Measurements from ENCODE around the gene SLC19A2.

SLC19A2 gene

DNA sequence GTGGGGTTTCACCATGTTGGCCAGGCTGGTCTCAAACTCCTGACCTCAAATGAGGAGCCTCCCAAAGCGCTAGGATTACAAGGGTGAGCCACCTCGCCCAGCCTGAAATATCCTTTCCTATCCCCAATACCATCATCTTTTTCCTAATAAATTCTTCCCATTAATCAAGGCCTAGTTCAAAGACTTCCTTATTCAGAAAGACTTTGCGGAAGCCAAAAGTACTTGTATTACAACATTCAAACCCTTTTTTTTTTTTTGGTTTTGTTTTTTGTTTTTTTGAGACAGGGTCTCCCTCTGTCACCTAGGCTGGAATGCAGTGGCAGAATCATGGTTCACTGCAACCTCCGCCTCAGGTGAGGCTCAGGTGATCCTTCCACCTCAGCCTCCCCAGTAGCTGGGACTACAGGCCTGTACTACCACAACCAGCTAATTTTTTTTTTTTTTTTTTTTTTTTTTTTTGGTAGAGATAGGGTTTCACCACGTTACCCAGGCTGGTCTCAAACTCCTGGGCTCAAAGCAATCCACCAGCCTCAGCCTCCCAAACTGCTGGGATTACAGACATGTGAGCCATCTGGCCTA is 7.6 kb downstream of the SLC19A2 start:
- H3K36me3 ChIP-seq (replicated peaks), result peaks cover 4% of the 10 kb centered on the region
- TF ChIP-seq, protein P1, sequence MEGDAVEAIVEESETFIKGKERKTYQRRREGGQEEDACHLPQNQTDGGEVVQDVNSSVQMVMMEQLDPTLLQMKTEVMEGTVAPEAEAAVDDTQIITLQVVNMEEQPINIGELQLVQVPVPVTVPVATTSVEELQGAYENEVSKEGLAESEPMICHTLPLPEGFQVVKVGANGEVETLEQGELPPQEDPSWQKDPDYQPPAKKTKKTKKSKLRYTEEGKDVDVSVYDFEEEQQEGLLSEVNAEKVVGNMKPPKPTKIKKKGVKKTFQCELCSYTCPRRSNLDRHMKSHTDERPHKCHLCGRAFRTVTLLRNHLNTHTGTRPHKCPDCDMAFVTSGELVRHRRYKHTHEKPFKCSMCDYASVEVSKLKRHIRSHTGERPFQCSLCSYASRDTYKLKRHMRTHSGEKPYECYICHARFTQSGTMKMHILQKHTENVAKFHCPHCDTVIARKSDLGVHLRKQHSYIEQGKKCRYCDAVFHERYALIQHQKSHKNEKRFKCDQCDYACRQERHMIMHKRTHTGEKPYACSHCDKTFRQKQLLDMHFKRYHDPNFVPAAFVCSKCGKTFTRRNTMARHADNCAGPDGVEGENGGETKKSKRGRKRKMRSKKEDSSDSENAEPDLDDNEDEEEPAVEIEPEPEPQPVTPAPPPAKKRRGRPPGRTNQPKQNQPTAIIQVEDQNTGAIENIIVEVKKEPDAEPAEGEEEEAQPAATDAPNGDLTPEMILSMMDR (IDR thresholded peaks at IDR 0.05; ENCODE audit: low read depth, low read length, missing control alignments), result no peak
- no peak for DNase-seq
- in situ Hi-C loops (cut with HindIII; ENCODE audit: low pct_ligation_motif_present, low sequenced_read_pairs), result no loop called here
- H3K27me3 ChIP-seq (replicated peaks), result no peaks in the 10 kb centered on the region
- no peak overlapping the region for H3K27ac ChIP-seq
- H3K4me3 ChIP-seq (ENCODE audit: low read depth, low read length), result no peak overlapping the region

DNA sequence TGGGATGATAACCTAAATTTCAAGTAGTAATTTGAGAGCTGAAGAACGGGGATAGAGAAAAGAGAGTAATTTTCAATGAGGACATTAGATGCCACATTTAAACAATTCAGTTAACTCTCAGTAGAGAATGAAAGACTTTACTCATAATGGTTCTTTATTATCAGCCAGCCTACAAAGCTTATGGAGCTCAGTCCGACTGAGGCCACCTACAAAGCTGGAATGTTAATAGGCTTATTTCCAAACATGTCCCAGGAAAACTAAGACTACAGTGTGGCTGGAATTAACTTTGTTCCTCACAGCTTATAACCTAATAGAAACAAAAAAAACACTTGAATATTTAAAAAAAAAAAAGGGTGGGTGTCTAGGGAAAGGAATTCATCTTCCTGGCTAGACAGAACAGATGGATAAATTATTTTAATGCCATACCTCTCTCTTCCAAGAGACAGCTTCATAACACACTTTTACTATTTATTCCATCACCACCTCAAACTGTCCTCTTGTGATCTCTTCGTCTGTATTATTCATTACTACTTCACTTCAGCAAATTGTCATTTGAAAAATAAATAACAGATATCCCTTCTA is 9.8 kb downstream of the SLC19A2 start:
- no peak overlapping the region for H3K27ac ChIP-seq
- TF ChIP-seq, protein P1 (IDR thresholded peaks at IDR 0.05; ENCODE audit: low read depth, low read length, missing control alignments), result no peak
- H3K36me3 ChIP-seq (replicated peaks), result peaks cover 4% of the 10 kb centered on the region
- H3K4me3 ChIP-seq (ENCODE audit: low read depth, low read length), result no peak overlapping the region
- H3K27me3 ChIP-seq (replicated peaks), result no peaks in the 10 kb centered on the region
- in situ Hi-C loops (cut with HindIII; ENCODE audit: low pct_ligation_motif_present, low sequenced_read_pairs), result no loop called here
- DNase-seq, result no peak

DNA sequence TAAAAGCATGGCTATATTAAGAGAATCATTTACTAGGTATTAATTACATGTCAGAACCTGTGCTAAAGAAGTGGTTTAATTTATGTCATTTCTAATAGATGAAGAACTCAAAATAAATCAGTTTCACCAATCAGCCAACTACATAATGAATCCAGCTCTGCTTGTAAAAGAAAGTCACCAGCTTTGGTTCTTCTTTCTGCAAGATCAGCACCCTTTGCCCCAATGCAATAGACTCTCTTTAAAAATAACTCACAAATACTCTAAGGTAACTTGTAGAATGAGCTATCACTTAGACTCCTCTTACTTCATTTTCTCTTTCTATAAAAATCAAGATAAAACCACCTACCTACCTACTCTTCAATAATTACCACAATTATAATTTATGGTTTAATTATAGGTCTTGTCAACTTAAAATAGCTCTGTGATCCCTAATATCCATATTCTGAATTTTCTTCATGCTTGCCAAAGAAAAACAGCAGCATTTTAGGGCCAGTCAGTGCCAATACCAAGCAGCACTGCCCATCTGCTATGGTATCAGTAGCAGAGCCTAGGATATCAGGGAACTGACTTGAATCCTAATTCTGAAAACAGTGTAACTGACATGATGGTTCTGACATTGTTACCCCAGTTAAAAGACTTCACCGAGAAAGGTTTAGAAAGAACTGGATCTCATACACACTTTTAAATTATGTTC is 11.3 kb downstream of the SLC19A2 start:
- in situ Hi-C loops (cut with HindIII; ENCODE audit: low pct_ligation_motif_present, low sequenced_read_pairs), result no loop called here
- H3K27me3 ChIP-seq (replicated peaks), result no peaks in the 10 kb centered on the region
- H3K27ac ChIP-seq, result no peak overlapping the region
- H3K36me3 ChIP-seq (replicated peaks), result peaks cover 4% of the 10 kb centered on the region
- no peak overlapping the region for H3K4me3 ChIP-seq (ENCODE audit: low read depth, low read length)
- no peak for DNase-seq
- TF ChIP-seq, protein P1 (IDR thresholded peaks at IDR 0.05; ENCODE audit: low read depth, low read length, missing control alignments), result no peak

DNA sequence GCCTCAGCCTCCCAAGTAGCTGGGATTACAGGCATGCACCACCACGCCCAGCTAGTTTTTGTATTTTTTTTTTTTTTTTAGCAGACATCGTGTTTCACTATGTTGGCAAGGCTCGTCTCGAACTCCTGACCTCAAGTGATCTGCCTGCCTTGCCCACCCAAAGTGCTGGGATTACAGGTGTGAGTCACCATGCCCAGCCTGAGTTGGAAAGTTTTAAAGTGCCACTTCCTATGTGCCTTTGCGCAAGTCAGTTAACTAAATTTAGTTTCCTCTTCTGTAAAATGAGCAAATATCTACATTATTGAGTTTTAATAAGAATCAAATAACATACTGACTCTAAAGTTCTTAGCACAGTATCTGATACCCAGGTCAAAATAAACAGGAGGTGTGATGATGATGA is 12.4 kb downstream of the SLC19A2 start:
- Histone ChIP-seq H3K36me3 (replicated peaks) (peaks cover 4% of the 10 kb centered on the region), H3K27ac (no peak overlapping the region), H3K4me3 (ENCODE audit: low read depth, low read length) (no peak overlapping the region), H3K27me3 (replicated peaks) (no peaks in the 10 kb centered on the region)
- in situ Hi-C loops (cut with HindIII; ENCODE audit: low pct_ligation_motif_present, low sequenced_read_pairs), result no loop called here
- DNase-seq, result no peak
- TF ChIP-seq, protein P1 (IDR thresholded peaks at IDR 0.05; ENCODE audit: low read depth, low read length, missing control alignments), result no peak

DNA sequence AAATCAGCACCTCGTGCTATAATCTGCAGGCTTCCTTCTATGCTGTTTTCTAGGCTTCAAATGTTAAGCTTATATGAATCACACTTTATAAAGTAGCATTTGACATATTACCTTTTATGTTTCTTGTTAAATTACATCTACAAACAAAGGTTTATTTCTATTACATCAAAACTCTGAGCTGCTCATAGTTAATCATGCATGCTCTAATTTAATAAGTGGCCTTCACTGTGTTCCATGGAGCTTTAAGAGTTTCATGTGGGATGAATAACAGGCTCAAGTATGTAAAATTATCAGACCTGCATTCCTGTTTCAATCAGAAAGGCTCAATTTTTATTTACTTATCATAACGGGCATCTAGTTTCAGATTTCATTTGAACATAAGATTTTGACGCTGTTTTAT is 13.0 kb downstream of the SLC19A2 start:
- in situ Hi-C loops (cut with HindIII; ENCODE audit: low pct_ligation_motif_present, low sequenced_read_pairs), result no loop called here
- Histone ChIP-seq H3K36me3 (replicated peaks) (peaks cover 4% of the 10 kb centered on the region), H3K27ac (no peak overlapping the region), H3K4me3 (ENCODE audit: low read depth, low read length) (no peak overlapping the region), H3K27me3 (replicated peaks) (no peaks in the 10 kb centered on the region)
- TF ChIP-seq, protein P1 (IDR thresholded peaks at IDR 0.05; ENCODE audit: low read depth, low read length, missing control alignments), result no peak
- no peak for DNase-seq

All from brain microvascular endothelial cell (primary cell).